HUES64 (cell line): ENCODE data around the gene CD200R1L.

ENCODE experiments used
- H3K27ac ChIP-seq: 2 replicates; pipeline ENCODE4 v1.7.0; 2013; ENCODE audit warnings: low read depth, low read length, inconsistent platforms
- H3K27me3 ChIP-seq: 2 replicates; pipeline ENCODE4 v1.6.1; 2013; ENCODE audit warnings: mild to moderate bottlenecking, low read length; ENCODE audit not compliant: insufficient read depth
- H3K36me3 ChIP-seq: 2 replicates; pipeline ENCODE4 v1.6.1; 2013; ENCODE audit warnings: mild to moderate bottlenecking, low read length; ENCODE audit not compliant: insufficient read depth
- H3K4me1 ChIP-seq: 2 replicates; pipeline ENCODE4 v1.6.1; 2013; ENCODE audit warnings: mild to moderate bottlenecking, low read length, moderate library complexity; ENCODE audit not compliant: insufficient read depth
- H3K4me3 ChIP-seq: 2 replicates; pipeline ENCODE4 v1.5.1; 2013; ENCODE audit warnings: mild to moderate bottlenecking, low read length, moderate library complexity
- H3K9ac ChIP-seq: 2 replicates; pipeline ENCODE4 v1.6.1; 2013; ENCODE audit warnings: mild to moderate bottlenecking, low read depth, low read length
- H3K9me3 ChIP-seq: 2 replicates; pipeline ENCODE4 v1.6.1; 2013; ENCODE audit warnings: low read depth, low read length; ENCODE audit not compliant: insufficient read depth
- WGBS: fragments of 150-250, 120-280 bp; methylation state at CpG from one replicate; pipeline ENCODE4 v1.1.7; 2013; ENCODE audit warnings: missing lambda C conversion rate; 5-methylcytosine and 5-hydroxymethylcytosine counted together

CD200R1L gene

DNA sequence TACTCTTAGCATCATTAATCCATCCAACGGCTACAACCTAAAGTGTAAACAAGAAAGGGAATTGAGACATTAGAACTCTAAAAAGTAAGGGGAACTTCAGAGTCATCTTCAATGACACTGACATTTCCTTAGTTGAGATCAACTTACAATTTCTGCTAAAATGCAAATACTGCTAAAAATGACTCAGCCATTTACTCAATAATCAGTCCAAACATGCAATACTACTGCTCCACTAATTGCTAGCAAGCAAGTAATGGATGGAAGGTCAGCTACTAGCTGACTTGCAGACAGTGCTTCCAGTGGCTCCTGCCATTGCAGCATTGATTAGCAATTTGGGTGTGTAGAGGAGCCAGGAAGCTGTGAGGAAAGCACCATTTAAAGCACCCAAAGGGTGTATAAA lies 28.4 kb downstream of the CD200R1L start:
- 0 out of 2 replicates have a peak, but pooled peaks cover 2% of the 10 kb centered on the region for H3K9me3 ChIP-seq
- H3K27ac ChIP-seq: no peak overlapping the region
- 100% methylated on average over 1 of the region's 1 CpG for WGBS
- H3K36me3 ChIP-seq: no peaks in the 10 kb centered on the region
- H3K27me3 ChIP-seq: no peaks in the 10 kb centered on the region
- H3K9ac ChIP-seq: no peak overlapping the region
- no peak overlapping the region for H3K4me3 ChIP-seq
- peaks cover 7% of the 10 kb centered on the region; the same call in 1 of the 2 replicates for H3K4me1 ChIP-seq

DNA sequence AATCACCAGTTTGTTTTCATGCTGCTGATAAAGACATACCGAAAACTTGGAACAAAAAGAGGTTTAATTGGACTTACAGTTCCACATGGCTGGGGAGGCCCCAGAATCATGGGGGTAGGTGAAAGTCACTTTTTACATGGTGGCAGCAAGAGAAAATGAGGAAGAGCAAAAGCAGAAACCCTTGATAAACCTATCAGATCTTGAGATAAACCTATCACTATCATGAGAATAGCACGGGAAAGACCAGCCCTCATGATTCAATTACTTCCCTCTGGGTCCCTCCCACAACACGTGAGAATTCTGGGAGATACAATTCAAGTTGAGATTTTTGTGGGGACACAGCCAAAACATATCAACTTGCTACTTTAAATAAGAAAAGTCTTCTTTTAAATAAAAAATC lies 28.9 kb downstream of the CD200R1L start:
- WGBS: 60% methylated on average over 3 of the region's 3 CpGs
- Histone ChIP-seq H3K36me3 (no peaks in the 10 kb centered on the region), H3K27ac (no peak overlapping the region), H3K9ac (no peak overlapping the region), H3K4me1 (peaks cover 7% of the 10 kb centered on the region; the same call in 1 of the 2 replicates), H3K9me3 (0 out of 2 replicates have a peak, but pooled peaks cover 2% of the 10 kb centered on the region), H3K4me3 (no peak overlapping the region), H3K27me3 (no peaks in the 10 kb centered on the region)

DNA sequence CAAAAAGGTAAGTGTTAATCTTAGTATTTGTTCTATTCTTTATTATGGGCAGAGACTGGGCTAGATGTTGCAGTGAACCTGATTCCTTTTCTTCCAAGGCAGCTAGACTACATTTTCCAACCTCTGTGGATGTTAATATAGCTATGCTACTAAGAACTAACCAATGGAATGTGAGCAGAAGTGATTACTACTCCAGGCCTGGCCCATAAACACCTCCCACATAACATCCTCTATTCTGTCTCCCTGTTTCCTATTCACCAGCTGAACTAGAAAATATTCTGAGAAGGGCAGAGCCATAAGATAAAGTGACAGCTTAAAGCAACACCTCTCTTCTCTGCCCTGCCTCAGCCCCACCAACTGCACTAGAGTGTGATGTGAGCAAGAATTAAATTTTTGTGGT lies 29.4 kb downstream of the CD200R1L start:
- Histone ChIP-seq H3K4me3 (no peak overlapping the region), H3K27ac (no peak overlapping the region), H3K9me3 (0 out of 2 replicates have a peak, but pooled peaks cover 2% of the 10 kb centered on the region), H3K9ac (no peak overlapping the region), H3K36me3 (no peaks in the 10 kb centered on the region), H3K4me1 (peaks cover 7% of the 10 kb centered on the region; the same call in 1 of the 2 replicates), H3K27me3 (no peaks in the 10 kb centered on the region)

DNA sequence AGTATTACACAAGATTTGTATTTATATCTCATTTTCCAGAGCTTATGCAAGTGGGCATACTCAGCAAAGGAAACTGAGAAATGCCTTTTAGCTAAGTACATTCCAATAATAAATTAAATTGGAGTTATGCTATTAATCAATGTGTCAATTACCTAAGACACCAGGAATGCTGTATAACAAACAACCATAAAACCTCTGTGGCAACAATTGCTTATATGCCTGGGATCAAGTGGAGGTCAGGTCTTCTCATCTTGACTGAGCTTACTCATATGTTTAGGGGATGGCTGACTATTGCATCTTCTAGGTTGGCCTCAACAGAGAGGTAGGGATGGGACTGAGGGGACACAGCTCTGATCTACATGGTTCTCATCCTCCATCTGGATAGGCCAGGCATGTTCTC lies 30.7 kb downstream of the CD200R1L start:
- 0 out of 2 replicates have a peak, but pooled peaks cover 2% of the 10 kb centered on the region for H3K9me3 ChIP-seq
- H3K4me3 ChIP-seq: no peak overlapping the region
- H3K36me3 ChIP-seq: no peaks in the 10 kb centered on the region
- H3K27ac ChIP-seq: no peak overlapping the region
- H3K4me1 ChIP-seq: 0 out of 2 replicates have a peak, but pooled peaks cover 7% of the 10 kb centered on the region
- no peak overlapping the region for H3K9ac ChIP-seq
- H3K27me3 ChIP-seq: no peaks in the 10 kb centered on the region

DNA sequence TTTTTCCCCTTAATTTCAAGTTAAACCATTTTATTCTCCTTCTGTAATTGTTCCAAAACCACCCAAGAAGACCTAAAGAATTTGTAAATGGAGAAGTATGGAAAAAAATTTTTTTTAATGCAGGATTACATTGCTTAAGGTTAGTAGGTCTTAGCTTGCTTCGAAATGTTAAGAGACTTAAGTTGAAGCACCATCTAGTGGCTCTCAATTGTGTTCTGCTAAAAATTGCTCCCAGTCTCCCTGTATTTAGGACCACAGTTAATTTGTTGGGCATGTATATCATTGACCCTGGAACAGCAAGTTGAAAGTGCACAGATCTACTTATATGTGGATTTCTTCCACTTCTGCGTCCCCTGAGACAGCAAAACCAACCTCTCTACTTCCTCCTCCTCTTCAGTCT lies 32.4 kb downstream of the CD200R1L start:
- Histone ChIP-seq H3K4me3 (no peak overlapping the region), H3K27ac (no peak overlapping the region), H3K27me3 (no peaks in the 10 kb centered on the region), H3K36me3 (no peaks in the 10 kb centered on the region), H3K9me3 (0 out of 2 replicates have a peak, but pooled peaks cover 2% of the 10 kb centered on the region), H3K9ac (no peak overlapping the region), H3K4me1 (0 out of 2 replicates have a peak, but pooled peaks cover 7% of the 10 kb centered on the region)
- WGBS: 74% methylated on average over 2 of the region's 2 CpGs

DNA sequence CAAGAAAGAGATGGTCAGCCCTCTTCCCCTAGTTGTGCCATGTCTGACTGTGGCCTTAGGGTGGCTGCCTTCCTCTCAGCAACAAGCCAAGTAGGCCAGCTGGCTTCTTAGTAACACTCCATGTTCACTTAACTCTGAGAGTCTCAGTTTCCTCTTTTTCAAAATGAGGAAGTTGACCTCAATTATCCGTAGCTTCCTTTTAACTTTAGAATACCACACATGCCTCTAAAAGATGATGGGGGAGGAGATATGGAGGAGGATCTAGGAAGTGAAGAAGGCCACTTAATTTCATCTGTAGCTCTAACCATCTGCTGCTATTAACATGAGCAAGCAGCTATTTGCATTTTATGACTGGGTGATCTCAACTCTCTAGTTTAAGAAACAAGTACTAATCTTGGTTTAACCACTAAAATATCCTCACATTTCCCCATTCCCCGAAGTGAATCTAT lies 32.9 kb downstream of the CD200R1L start:
- no peaks in the 10 kb centered on the region for H3K27me3 ChIP-seq
- H3K4me3 ChIP-seq: no peak overlapping the region
- WGBS: no CpG with 5 or more reads among the region's 2 CpGs
- 0 out of 2 replicates have a peak, but pooled peaks cover 7% of the 10 kb centered on the region for H3K4me1 ChIP-seq
- H3K9me3 ChIP-seq: no peaks in the 10 kb centered on the region
- no peaks in the 10 kb centered on the region for H3K36me3 ChIP-seq
- H3K9ac ChIP-seq: no peak overlapping the region
- H3K27ac ChIP-seq: no peak overlapping the region

DNA sequence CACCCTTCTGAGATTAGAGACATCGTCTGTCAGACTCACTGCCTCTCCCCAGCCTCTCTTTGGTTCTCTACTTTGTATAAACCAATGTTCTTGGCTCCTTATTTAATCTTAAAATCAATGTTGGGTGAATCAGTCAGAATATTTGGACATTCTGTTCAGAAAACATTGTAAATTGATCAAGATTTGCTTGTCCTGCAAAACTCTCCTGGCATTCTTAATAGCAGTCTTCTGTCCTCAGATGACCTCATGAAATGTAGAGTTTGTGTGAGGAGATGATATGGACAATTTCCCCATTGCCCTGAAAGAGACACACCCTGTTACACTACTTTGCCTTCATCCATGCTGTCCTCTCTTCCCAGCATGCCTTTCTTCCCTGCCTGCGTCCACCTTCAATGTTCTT lies 33.6 kb downstream of the CD200R1L start:
- WGBS: 92% methylated on average over 2 of the region's 2 CpGs
- H3K9ac ChIP-seq: no peak overlapping the region
- no peak overlapping the region for H3K4me3 ChIP-seq
- no peak overlapping the region for H3K27ac ChIP-seq
- H3K36me3 ChIP-seq: no peaks in the 10 kb centered on the region
- no peaks in the 10 kb centered on the region for H3K27me3 ChIP-seq
- 0 out of 2 replicates have a peak, but pooled peaks cover 7% of the 10 kb centered on the region for H3K4me1 ChIP-seq
- no peaks in the 10 kb centered on the region for H3K9me3 ChIP-seq

DNA sequence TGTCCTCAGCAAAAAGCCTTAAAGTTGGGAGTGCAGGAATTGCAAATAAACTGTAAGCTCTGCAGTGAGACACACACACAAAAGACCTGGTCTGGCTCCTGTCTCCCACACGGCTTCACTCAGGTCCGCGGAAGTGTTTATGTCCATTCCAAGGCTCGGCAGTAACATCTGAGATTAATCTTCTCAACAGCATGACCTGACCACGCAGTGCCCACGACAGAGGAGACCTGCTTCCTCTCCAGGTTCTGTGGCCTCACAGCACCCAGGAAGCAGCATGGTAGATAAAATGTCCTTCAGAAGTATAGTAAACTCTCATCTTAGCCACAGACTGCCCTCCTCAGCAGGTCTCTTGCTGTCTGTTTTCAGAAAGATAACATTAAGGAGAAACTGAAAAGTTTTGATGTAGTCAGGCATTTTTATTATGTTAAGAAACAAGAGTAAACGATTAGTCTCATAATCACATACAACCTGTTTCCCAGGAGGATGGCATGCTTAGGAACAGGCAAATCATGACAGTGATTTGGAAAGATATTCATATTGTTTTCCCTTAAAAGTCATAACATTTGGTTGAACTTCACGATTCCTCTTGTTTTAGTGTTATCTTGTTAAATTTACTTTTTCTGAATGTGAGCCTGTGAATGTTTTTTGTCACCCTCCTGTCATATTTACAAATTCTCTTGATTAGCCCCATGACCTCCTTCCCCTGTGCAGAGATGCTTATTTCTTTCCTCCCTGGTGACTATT lies 34.6 kb downstream of the CD200R1L start:
- no peaks in the 10 kb centered on the region for H3K9me3 ChIP-seq
- no peaks in the 10 kb centered on the region for H3K27me3 ChIP-seq
- H3K9ac ChIP-seq: no peak overlapping the region
- no peak overlapping the region for H3K4me3 ChIP-seq
- no peaks in the 10 kb centered on the region for H3K36me3 ChIP-seq
- WGBS: 98% methylated on average over 7 of the region's 8 CpGs
- 0 out of 2 replicates have a peak, but pooled peaks cover 7% of the 10 kb centered on the region for H3K4me1 ChIP-seq
- H3K27ac ChIP-seq: no peak overlapping the region

DNA sequence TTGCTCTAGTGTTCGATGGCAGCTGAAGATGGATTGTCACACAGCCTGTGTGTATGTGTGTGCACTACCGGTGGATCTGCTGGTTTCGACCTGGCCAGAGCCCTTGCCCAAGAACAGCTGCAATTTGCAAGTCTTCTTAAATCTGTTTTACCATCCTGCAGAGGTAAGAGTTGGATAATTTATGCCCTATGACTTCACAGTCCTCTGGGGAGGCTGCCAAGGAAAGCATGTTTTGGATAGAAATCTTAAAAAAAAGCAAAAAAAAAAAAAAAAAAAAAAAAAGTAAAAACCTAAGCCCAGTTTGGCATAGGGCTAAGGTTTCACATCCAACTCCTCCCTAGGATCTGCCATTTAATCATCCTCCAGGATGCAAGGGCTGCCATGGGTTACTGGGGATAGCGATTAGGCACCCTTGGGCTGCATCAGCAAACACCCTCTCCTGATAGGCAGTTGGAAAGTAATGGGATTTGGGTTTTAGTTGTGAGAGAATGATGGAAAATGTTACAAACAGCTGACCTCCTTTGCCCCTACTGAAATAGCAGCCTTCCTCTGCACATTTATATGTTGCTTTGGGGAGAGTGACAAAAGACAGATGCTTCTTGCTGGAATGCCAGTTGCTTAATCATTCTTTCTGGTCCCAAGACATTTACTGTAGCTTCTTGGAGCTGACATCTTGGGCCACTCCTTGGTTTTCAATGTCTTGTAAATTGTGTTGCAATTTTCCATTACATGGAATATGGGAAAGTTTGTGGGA lies 35.4 kb downstream of the CD200R1L start:
- 0 out of 2 replicates have a peak, but pooled peaks cover 7% of the 10 kb centered on the region for H3K4me1 ChIP-seq
- no peaks in the 10 kb centered on the region for H3K36me3 ChIP-seq
- no peak overlapping the region for H3K27ac ChIP-seq
- no peak overlapping the region for H3K4me3 ChIP-seq
- H3K9me3 ChIP-seq: no peaks in the 10 kb centered on the region
- H3K27me3 ChIP-seq: no peaks in the 10 kb centered on the region
- WGBS: 92% methylated on average over 4 of the region's 4 CpGs
- H3K9ac ChIP-seq: no peak overlapping the region

DNA sequence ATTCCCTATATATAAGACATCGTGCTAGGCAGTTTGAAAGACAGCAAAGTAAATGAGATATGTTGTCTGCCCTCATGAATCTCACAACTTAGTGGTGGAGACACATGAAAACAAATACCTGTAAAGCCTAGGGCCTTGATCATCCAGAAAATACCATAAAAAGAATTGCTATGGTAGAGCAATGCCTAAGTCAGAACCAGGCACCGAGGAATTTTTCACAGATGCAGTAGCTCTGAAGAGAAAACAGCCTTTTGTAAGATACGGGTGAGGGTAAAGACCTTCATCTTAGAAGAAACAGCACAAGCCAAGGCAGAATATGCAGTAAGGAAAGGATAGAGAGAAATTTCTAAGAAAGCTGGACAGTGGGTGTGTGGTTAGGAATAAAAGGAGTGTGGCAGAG lies 36.1 kb downstream of the CD200R1L start:
- 95% methylated on average over 2 of the region's 3 CpGs for WGBS
- Histone ChIP-seq H3K4me3 (no peak overlapping the region), H3K9me3 (no peaks in the 10 kb centered on the region), H3K27me3 (no peaks in the 10 kb centered on the region), H3K9ac (no peak overlapping the region), H3K36me3 (no peaks in the 10 kb centered on the region), H3K27ac (no peak overlapping the region), H3K4me1 (0 out of 2 replicates have a peak, but pooled peaks cover 7% of the 10 kb centered on the region)

DNA sequence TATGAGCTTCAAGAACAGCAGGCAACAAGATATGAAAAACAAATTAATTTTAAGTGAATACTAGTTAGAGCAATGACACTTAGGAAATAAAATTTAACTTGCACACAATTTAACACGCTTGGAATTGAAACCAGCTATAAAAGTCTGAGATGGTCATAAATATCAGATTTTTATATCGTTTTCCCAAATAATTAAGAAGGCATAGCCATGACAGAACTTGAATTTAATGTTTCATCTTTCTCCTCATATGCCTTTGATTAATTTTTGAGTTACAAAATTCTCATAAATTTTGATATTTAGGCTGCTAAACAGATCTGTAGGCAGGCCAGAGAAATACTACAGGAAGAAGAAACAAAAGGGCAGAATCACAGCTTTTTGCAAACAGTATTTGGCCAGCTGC lies 38.5 kb downstream of the CD200R1L start:
- Histone ChIP-seq H3K36me3 (no peaks in the 10 kb centered on the region), H3K27me3 (no peaks in the 10 kb centered on the region), H3K9me3 (no peaks in the 10 kb centered on the region), H3K27ac (no peak overlapping the region), H3K9ac (no peak overlapping the region), H3K4me1 (no peaks in the 10 kb centered on the region), H3K4me3 (no peak overlapping the region)
- WGBS: 100% methylated on average over 2 of the region's 2 CpGs
